Activated naive CD4-positive, alpha-beta T cell treated with anti-CD3 and anti-CD28 coated beads, Interleukin-2, amount 50 U/mL, for 16 hours (primary cell): ENCODE data around the gene SPATA7.

ENCODE experiments used
- DNase-seq: peaks from one replicate; pipeline ENCODE4 v3.0.0-alpha.2; 2020

SPATA7 gene

GRCh38 chr14:88421286-88421685 is 35.8 kb downstream of the SPATA7 start:
- DNase-seq, result no peak

GRCh38 chr14:88422047-88422446 is 36.6 kb downstream of the SPATA7 start:
- no peak for DNase-seq

DNA sequence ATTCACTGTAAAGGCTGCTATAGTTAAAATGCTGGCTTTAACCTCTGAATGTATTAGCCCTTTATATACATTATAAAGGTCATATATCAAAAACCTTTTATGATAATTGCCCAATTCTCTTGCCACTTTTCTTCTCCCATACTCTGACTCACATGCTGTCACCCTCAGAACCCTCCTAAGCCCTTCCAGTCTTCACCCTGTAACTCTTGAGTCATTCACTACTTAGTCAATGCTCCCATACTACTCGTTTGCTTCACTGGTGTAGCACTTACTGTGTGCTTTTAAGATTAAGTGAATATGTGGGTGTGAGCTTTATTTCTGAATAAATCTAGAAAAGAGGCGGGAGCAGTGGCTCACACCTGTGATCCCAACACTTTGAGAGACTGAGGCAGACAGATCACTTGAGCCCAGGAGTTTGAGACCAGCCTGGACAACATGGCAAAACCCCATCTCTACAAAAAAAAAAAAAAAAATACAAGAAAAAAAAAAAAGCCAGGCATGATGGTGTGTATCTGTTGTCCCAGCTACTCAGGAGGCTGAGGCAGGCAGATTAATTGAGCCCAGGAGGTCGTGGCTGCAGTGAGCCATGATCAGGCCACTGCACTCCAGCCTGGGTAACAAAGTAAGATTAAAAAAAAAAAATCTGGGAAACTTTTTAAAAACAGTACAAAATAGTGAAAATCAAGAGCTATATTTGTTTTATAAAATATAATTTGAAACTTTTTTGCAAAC is 37.6 kb downstream of the SPATA7 start:
- no peak for DNase-seq

DNA sequence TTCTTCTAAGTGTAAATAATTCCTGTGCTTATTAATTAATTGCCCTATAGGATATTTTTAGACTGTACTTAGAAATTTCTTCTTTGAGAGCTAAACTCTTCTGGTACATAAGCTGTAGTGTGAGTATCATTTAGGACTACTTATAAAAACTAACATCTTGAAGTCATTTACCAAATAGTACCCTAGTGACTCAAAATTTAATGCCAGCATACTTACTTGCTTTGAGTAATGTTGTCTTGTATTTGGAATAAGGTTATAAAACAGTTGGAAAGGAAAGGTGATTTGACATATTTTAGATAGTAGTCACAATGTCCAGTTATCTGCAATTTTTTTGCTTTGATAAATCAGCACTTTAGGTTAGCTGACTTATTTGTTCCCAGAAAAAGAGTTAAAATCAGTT is 39.1 kb downstream of the SPATA7 start:
- no peak for DNase-seq

GRCh38 chr14:88426271-88426670 is 40.8 kb downstream of the SPATA7 start:
- DNase-seq, result no peak

DNA sequence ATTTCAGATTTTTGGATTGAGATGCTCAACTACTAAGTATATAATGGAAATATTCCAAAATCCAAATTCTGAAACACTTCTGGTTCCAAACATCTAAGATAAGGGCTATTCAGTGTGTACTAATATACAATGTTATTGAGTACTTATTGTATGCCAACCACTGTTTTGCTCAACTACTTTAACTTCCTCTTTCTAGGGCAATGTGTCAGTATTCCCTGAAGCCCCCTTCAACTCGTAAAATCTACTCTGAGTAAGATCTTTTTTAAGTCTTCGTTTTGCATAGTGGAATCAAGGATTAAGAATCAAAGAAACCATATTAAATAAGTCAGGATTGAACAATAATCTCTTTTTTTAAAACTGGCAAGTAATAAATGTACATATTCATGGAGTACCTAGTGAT is 45.5 kb downstream of the SPATA7 start:
- DNase-seq, result no peak

GRCh38 chr14:88437658-88438057 is 52.2 kb downstream of the SPATA7 start:
- no peak for DNase-seq

- DNase-seq, result no peak
Measured at GRCh38 chr14:88439088-88439487, 53.6 kb downstream of the SPATA7 start.

DNA sequence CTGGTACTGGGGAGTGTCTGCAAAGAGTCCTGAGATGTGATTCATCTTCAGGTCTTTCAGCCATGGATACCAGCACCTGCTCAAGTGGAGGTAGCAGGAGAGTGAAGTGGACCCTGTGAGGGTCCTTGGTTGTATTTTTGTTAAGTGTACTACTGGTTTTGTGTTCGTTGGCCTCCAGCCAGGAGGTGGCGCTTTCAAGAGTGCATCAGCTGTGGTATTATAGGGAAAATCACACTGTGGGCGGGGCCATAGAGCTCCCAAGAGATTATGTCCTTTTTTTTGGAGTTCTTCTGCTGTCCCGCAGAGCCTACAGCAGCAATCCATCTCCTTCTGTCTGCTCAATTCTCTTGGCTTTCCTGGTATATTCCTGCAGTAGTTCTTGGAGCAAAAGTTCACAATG is 66.8 kb downstream of the SPATA7 start:
- DNase-seq, result no peak

GRCh38 chr14:88454886-88455285 is 69.4 kb downstream of the SPATA7 start:
- no peak for DNase-seq

DNA sequence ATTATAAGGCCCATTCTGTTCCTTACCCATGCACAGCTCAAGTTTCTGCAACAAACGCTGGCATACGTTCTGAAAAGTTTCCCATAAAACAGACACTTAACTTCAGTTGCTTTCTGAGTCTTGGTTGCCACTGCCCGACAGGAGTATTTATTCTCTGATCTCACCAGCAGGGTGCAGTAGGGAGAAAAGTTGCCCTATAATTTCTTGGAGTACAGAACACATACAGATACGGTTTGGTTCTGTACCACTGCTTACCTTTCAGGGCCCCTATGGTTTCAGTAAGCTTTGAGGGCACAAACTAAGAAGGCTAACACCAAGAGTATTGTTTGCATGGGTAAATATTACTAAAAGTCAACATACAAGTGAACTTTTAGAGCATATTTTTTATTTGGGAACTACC is 77.9 kb downstream of the SPATA7 start:
- no peak for DNase-seq

DNA sequence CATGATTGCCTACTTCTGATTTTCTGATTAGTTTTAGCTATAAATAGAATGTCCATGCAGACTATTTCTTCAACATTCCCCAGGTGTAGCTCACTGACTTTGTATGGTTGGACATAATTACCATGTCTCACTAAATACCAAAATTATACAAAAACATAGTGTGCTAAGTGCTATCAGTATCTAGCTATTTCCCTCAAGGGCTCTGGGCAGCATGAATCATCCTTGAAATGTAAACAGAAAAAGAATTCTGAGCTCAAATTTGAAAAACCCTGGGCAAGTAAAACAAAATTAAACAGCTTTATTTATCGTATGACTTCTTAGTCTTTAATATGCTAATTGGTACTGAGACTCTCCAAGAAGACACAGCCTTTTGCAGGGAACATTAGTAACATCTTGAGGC is 82.9 kb downstream of the SPATA7 start:
- no peak for DNase-seq

- no peak for DNase-seq
Measured at GRCh38 chr14:88470542-88471440, 85.3 kb downstream of the SPATA7 start.

- no peak for DNase-seq
Measured at GRCh38 chr14:88473791-88474190, 88.3 kb downstream of the SPATA7 start.

DNA sequence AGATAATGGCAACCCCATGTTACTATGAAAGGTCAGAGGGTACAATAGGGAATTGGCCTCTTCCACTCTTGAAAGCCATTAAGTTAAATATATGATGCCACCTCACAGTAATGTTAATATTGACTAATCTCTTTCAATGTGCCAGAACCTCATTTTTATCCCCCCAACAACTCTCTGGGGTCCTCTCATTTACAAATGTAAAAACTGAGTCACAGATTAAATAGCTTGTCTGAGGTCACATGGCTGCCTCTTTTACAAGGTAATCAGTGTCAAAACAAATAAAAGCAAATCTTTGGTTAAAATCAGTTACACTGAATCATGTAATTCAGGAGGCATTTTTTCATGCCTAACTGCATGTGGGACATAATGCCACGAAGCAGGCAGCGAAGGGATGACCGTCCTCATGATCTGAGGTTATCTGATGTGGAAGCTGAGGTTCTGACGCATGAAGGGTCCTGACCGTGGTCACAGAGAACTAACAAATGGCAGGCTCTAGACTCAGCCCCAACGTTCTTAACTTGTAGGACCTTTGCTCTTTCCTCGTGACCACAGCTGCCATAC is 90.8 kb downstream of the SPATA7 start:
- DNase-seq, result no peak

DNA sequence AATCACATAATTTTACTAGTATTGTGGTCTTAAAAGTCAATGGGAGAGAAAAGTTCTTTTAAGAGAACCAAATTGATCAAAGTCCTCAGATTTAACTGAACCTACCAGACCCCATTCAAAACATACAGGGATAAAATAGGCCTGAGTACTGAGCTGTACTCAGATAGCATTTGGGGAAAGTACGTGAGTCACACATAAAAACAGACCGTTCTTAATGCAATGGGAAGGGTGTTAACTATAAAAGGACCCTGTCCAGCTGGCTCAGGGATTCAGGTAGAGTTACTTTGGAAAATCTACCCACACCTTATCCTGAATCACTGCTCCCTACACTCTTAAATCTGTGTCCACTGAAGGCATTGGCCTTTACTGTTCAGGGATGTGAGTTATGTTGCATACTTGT is 91.4 kb downstream of the SPATA7 start:
- no peak for DNase-seq

- no peak for DNase-seq
Measured at GRCh38 chr14:88477513-88478250, 92.2 kb downstream of the SPATA7 start.

DNA sequence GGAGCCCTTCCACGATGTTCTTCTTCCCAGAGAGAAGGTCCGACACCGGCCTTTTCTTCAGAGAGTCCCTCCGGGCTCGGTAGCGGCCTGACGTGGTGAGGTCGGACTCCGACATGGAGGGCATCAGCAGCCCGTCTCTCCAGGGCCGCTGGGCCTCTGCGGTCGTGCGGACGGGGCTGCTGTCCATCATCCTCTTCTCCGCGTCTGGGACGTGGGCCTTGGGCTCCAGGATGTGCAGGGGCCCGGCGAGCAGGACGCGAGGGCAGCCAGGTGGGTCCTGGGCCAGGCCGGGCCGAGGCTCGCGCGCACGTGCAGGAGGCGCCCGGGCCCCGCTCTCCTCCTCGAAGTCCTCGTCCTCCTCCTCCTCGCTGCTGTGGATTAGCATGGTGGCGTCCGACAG is 93.5 kb downstream of the SPATA7 start:
- no peak for DNase-seq

- DNase-seq, result no peak
Measured at GRCh38 chr14:88479574-88479987, 94.1 kb downstream of the SPATA7 start.

DNA sequence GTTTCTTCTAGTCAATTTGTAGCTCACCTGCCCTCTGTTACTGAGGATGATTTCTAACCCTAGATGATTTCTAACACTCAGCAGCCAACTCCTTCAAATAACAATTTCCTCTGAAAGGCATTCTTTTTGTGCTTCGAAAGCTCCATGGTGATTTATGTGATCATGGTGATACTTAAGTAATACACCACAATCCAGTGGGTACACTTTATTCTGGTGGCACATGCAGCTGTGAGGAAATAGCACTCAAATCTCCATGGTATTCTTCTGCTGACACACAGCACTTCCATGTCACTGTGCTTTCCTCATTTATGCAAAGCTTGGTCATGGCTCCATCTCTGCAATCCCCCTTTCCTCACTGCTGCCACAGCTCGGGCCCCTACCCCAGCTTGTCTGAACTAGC is 95.6 kb downstream of the SPATA7 start:
- DNase-seq, result no peak

DNA sequence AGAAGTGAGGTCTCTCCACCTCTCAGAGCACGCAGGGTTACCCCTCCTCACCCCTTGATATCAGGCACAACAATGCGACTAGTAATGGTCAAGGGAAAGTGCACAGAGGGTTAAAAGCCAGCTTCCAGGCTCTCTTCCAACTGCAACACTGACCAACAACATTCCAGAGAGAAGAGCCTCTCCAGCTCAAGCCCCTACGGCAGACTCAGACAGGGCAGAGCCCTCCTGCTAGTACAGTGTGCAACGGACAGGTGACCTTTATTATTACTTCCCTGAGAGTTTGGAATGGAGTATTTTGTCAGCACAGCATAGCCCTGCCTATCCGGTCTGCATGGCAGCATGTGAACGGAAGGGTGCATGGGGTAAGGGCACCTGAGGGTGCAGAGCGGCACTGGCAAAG is 96.3 kb downstream of the SPATA7 start:
- no peak for DNase-seq

GRCh38 chr14:88482524-88482923 is 97.1 kb downstream of the SPATA7 start:
- no peak for DNase-seq
